LNCaP clone FGC (cell line): ENCODE data around the gene GPRC5A.

Experiments
- DNase-seq: peaks from one replicate; pipeline ENCODE4 v3.0.0-alpha.2; 2011; ENCODE audit warnings: low read depth
- H3K4me3 ChIP-seq: 2 replicates; pipeline ENCODE4 v1.5.1; 2011; ENCODE audit warnings: mild to moderate bottlenecking, low read depth, low read length, control low read depth
- CTCF ChIP-seq: IDR thresholded peaks from 2 replicates; pipeline ENCODE4 v1.5.1; 2012; ENCODE audit warnings: mild to moderate bottlenecking; ENCODE audit not compliant: control insufficient read depth, insufficient read depth; ENCODE audit errors: extremely low read depth

Gene GPRC5A

GRCh38 chr12:12902036-12902435 is 10.7 kb downstream of the GPRC5A start:
- no peak overlapping the region for H3K4me3 ChIP-seq
- DNase-seq = no peak
- no peak for TF ChIP-seq CTCF

- DNase-seq = no peak
- no peak overlapping the region for H3K4me3 ChIP-seq
- no peak for TF ChIP-seq CTCF
Measured at GRCh38 chr12:12903642-12904609, 12.6 kb downstream of the GPRC5A start.

- DNase-seq = no peak
- H3K4me3 ChIP-seq = no peak overlapping the region
- no peak for TF ChIP-seq CTCF
Measured at GRCh38 chr12:12907552-12907951, 16.2 kb downstream of the GPRC5A start.

- no peak for TF ChIP-seq CTCF
- DNase-seq = no peak
Measured at GRCh38 chr12:12908252-12908651, 16.9 kb downstream of the GPRC5A start.

DNA sequence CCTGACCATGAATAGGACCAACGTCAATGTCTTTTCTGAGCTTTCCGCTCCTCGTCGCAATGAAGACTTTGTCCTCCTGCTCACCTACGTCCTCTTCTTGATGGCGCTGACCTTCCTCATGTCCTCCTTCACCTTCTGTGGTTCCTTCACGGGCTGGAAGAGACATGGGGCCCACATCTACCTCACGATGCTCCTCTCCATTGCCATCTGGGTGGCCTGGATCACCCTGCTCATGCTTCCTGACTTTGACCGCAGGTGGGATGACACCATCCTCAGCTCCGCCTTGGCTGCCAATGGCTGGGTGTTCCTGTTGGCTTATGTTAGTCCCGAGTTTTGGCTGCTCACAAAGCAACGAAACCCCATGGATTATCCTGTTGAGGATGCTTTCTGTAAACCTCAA is 17.3 kb downstream of the GPRC5A start:
- no peak overlapping the region for H3K4me3 ChIP-seq
- no peak for TF ChIP-seq CTCF
- DNase-seq = no peak

More at GRCh38 chr12:12908252-12908651, 16.9 kb downstream of the GPRC5A start:
- H3K4me3 ChIP-seq = no peak overlapping the region

GRCh38 chr12:12909228-12909994 is 18.0 kb downstream of the GPRC5A start:
- no peak for DNase-seq
- TF ChIP-seq CTCF = no peak
- H3K4me3 ChIP-seq = no peak overlapping the region
